Mesenchymal stem cell (in vitro differentiated cells and primary cell): ENCODE measurements around the gene AANAT.

Experiments used
- DNase-seq: peaks from one replicate; pipeline ENCODE4 v3.0.0-alpha.2; 2013
- H2AFZ ChIP-seq: one replicate; pipeline ENCODE4 v1.6.1; 2013; ENCODE audit warnings: low read depth, mild to moderate bottlenecking, control low read depth, inconsistent platforms, low read length, moderate library complexity
- H2AK5ac ChIP-seq: 2 replicates; pipeline ENCODE4 v1.6.1; 2013; ENCODE audit warnings: low read length, moderate library complexity, mild to moderate bottlenecking, inconsistent platforms; ENCODE audit not compliant: severe bottlenecking
- H2BK120ac ChIP-seq: one replicate; pipeline ENCODE4 v1.6.1; 2013; ENCODE audit warnings: low read depth, mild to moderate bottlenecking, inconsistent platforms, low read length, moderate library complexity
- H2BK12ac ChIP-seq, 2 experiments: one replicate each; pipeline ENCODE4 v1.6.1; 2013; ENCODE audit warnings: inconsistent platforms in 2 of 2, low read length in 2 of 2, mild to moderate bottlenecking in 2 of 2, moderate library complexity in 2 of 2, control low read depth in 1 of 2
- H2BK15ac ChIP-seq: one replicate; pipeline ENCODE4 v1.6.1; 2013; ENCODE audit warnings: mild to moderate bottlenecking, low read depth, inconsistent platforms; ENCODE audit not compliant: poor library complexity, severe bottlenecking
- H2BK5ac ChIP-seq: 2 replicates; pipeline ENCODE4 v1.6.1; 2013; ENCODE audit warnings: low read depth, mild to moderate bottlenecking, low read length, control low read depth, inconsistent platforms; ENCODE audit not compliant: poor library complexity, severe bottlenecking
- H3K14ac ChIP-seq, 2 experiments: one replicate each; pipeline ENCODE4 v1.6.1; 2013; ENCODE audit warnings: inconsistent platforms in 2 of 2, low read length in 2 of 2, control low read depth in 1 of 2, mild to moderate bottlenecking in 1 of 2, moderate library complexity in 1 of 2
- H3K18ac ChIP-seq, 2 experiments: one replicate each; pipeline ENCODE4 v1.6.1; 2013; ENCODE audit warnings: inconsistent platforms in 2 of 2, low read length in 2 of 2, control low read depth in 1 of 2, low read depth in 1 of 2, mild to moderate bottlenecking in 1 of 2
- H3K23ac ChIP-seq, 2 experiments: one replicate each; pipeline ENCODE4 v1.6.1; 2013; ENCODE audit warnings: inconsistent platforms in 2 of 2, low read length in 2 of 2, mild to moderate bottlenecking in 2 of 2, moderate library complexity in 2 of 2, control low read depth in 1 of 2
- H3K27ac ChIP-seq: 2 replicates; pipeline ENCODE4 v1.5.1; 2013; ENCODE audit warnings: mild to moderate bottlenecking, moderate library complexity, low read length, control low read depth, inconsistent platforms; ENCODE audit not compliant: poor library complexity, severe bottlenecking
- H3K27me3 ChIP-seq, 2 experiments: 2 replicates each; pipeline versions ENCODE4 v1.6.1 to v1.7.0; 2013; ENCODE audit warnings: low read length in 2 of 2, mild to moderate bottlenecking in 2 of 2, moderate library complexity in 2 of 2, control low read depth in 1 of 2, inconsistent platforms in 1 of 2; ENCODE audit not compliant: control insufficient read depth in 1 of 2, insufficient read depth in 1 of 2
- H3K36me3 ChIP-seq, 2 experiments: 2 replicates each; pipeline versions ENCODE4 v1.6.1 to v1.7.0; 2013; ENCODE audit warnings: low read length in 2 of 2, control low read depth in 1 of 2, inconsistent platforms in 1 of 2, low read depth in 1 of 2, mild to moderate bottlenecking in 1 of 2; ENCODE audit not compliant: insufficient read depth in 2 of 2, control insufficient read depth in 1 of 2
- H3K4ac ChIP-seq, 2 experiments: one replicate each; pipeline ENCODE4 v1.6.1; 2013; ENCODE audit warnings: inconsistent platforms in 2 of 2, low read length in 2 of 2, mild to moderate bottlenecking in 2 of 2, moderate library complexity in 2 of 2, control low read depth in 1 of 2, low read depth in 1 of 2
- H3K4me1 ChIP-seq: 2 replicates; pipeline ENCODE4 v1.6.1; 2013; ENCODE audit warnings: low read depth, low read length, control low read depth; ENCODE audit not compliant: control insufficient read depth, insufficient read depth
- H3K4me2 ChIP-seq: 2 replicates; pipeline ENCODE4 v1.6.1; 2013; ENCODE audit warnings: low read length, mild to moderate bottlenecking, inconsistent platforms; ENCODE audit not compliant: poor library complexity, severe bottlenecking
- H3K4me3 ChIP-seq, 2 experiments: 2 replicates each; pipeline versions ENCODE4 v1.5.1 to v1.7.0; 2013; ENCODE audit warnings: low read length in 2 of 2, mild to moderate bottlenecking in 2 of 2, control low read depth in 1 of 2, low read depth in 1 of 2; ENCODE audit not compliant: insufficient read depth in 1 of 2
- H3K79me1 ChIP-seq: replicated peaks from 2 replicates; pipeline ENCODE4 v1.6.1; 2013; ENCODE audit warnings: mild to moderate bottlenecking, control low read depth, low read length, inconsistent platforms; ENCODE audit not compliant: poor library complexity, severe bottlenecking
- H3K9ac ChIP-seq: 2 replicates; pipeline ENCODE4 v1.7.0; 2013; ENCODE audit warnings: mild to moderate bottlenecking, low read length, moderate library complexity
- H3K9me3 ChIP-seq: 2 replicates; pipeline ENCODE4 v1.7.0; 2013; ENCODE audit warnings: mild to moderate bottlenecking, low read length; ENCODE audit not compliant: control insufficient read depth
- H4K8ac ChIP-seq: one replicate; pipeline ENCODE4 v1.6.1; 2013; ENCODE audit warnings: inconsistent platforms, mild to moderate bottlenecking, low read length, moderate library complexity
- H4K91ac ChIP-seq: one replicate; pipeline ENCODE4 v1.6.1; 2013; ENCODE audit warnings: mild to moderate bottlenecking, low read length, inconsistent platforms
- WGBS: methylation state at CpG from one replicate; pipeline ENCODE4 v1.1.7; 2013; ENCODE audit warnings: mixed read lengths; 5-methylcytosine and 5-hydroxymethylcytosine counted together

Gene AANAT

DNA sequence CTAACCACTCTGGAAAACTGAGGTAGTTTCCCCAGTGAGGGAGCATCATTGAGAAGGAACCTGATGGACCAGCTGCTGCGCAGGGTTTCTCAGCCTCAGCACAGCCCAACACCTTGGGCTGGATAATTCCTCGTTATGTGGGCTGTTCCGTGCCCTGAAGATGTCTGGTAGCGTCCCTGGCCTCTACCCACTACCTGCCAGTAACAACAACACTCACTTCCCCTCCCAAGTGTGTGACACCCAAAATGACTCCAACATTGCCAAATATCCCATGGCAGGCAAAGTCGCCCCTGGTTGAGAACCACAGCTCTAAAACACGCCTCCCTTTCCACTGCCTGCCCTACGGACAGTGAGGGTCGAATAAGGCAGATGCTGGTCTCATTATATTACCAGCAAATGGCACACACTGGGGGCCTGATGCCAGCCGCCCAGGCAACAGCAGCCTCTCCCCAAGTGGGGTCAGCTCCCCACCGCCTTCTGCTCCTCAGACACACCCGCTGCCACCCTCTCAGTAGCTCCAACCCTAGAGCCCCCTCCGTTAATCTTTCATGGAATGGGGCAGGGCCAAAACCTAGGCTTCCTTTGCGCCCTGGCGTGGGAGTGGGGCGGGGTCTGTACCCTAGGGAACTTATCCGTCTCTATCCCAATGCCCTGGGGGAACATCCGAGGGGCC lies 32.8 kb downstream of the AANAT start:
- Histone ChIP-seq H2AK5ac (peak overlapping the region; percentile 35), H3K9ac (no peak overlapping the region), H3K36me3 (peaks cover 0 to 16% of the 10 kb centered on the region in 2 experiments), H2BK15ac (peak overlapping the region; percentile 61), H3K79me1 (peaks cover under 1% of the 10 kb centered on the region), H2AFZ (no peak overlapping the region), H3K4me2 (peak overlapping the region; percentile 91), H3K4me1 (peaks cover 56% of the 10 kb centered on the region), H3K4ac (peak overlapping the region; percentile 32 to 41), H3K23ac (no peak overlapping the region), H3K4me3 (peak overlapping the region in 1 of 2 experiments; percentile 91), H3K27ac (peak overlapping the region; percentile 91), H3K27me3 (peaks cover 0 to 37% of the 10 kb centered on the region in 2 experiments), H2BK12ac (peak overlapping the region; percentile 23 to 49), H4K8ac (no peak overlapping the region), H4K91ac (no peak overlapping the region), H3K18ac (peak overlapping the region; percentile 16 to 74), H2BK120ac (peak overlapping the region; percentile 51), H2BK5ac (no peak overlapping the region), H3K9me3 (no peaks in the 10 kb centered on the region), H3K14ac (no peak overlapping the region)
- WGBS, result 51% methylated on average over 17 of the region's 17 CpGs
- DNase-seq, result no peak

DNA sequence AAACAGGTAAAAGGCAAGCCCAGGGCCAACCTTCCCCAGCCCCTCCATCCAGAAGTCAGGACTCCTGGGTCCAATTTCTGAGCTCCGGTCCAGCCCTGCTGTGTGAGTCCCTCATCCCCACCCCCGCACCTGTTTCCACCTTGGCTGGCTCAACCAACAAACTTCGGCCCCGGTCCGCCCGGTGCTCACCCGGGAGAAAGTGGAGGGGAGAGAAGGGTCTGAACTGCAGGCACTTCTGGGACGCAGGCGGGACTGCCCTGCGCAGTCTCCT lies 33.3 kb downstream of the AANAT start:
- H4K91ac ChIP-seq, result no peak overlapping the region
- H3K27ac ChIP-seq, result peak overlapping the region; percentile 91
- H3K27me3 ChIP-seq, result peaks cover 0 to 37% of the 10 kb centered on the region in 2 experiments
- no peak for DNase-seq
- no peaks in the 10 kb centered on the region for H3K9me3 ChIP-seq
- H2BK120ac ChIP-seq, result peak overlapping the region; percentile 51
- 10% methylated on average over 7 of the region's 10 CpGs for WGBS
- peak overlapping the region; percentile 32 to 70 for H3K4ac ChIP-seq
- peak overlapping the region; percentile 31 for H2BK15ac ChIP-seq
- peaks cover 0 to 13% of the 10 kb centered on the region in 2 experiments for H3K36me3 ChIP-seq
- peak overlapping the region; percentile 70 for H3K9ac ChIP-seq
- no peak overlapping the region for H2BK5ac ChIP-seq
- H2AFZ ChIP-seq, result peak overlapping the region; percentile 32
- peaks cover 52% of the 10 kb centered on the region for H3K4me1 ChIP-seq
- peak overlapping the region; percentile 72 to 91 for H3K4me3 ChIP-seq
- peak overlapping the region; percentile 12 to 13 for H2BK12ac ChIP-seq
- H3K4me2 ChIP-seq, result peak overlapping the region; percentile 91
- no peak overlapping the region for H3K23ac ChIP-seq
- H3K14ac ChIP-seq, result peak overlapping the region in 1 of 2 experiments; percentile 58
- H4K8ac ChIP-seq, result peak overlapping the region; percentile 74
- H2AK5ac ChIP-seq, result peak overlapping the region; percentile 35
- peak overlapping the region; percentile 16 to 74 for H3K18ac ChIP-seq
- no peaks in the 10 kb centered on the region for H3K79me1 ChIP-seq

DNA sequence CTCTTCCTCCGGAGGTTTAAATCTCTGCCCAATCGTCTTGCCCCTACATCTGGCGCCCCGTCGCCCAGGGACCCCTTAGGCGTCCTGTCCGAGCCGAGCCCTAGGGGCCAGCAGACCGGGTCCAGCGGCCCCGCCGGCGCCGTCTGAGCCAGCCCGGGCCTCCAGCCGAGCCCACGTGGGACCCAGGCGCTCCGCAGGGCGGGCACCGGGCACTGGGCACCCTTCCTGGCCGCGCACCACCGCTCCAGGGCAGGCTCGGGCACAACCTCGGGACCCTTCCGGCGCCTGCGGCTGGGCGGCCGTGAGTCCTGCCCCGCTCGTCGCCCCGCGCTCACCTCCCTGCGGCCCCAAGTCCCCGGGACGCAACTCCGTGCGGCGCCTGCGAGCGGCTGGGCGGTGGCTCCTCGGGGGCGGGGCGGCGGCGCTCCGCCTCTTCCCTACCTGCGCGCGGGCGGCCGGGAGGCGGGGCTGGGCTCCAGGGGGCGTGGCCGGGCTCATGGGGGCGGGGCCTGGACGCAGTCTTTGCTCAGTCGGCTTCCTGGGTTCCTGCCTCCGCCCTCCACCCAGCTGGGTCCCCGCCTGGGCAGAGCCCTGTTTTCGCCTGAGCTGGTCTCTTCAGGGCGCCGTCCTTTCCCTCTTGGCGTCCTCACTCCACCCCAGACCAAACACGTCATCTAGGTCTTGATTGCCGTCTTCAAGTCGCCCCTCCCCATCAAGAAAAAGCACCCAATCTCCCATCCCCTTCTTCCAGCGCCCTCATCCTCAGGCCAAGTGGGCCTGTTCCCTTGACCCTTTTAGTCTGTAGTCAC lies 33.8 kb downstream of the AANAT start, which contains the start of gene RHBDF2:
Gene RHBDF2, minus strand, starts transcription at position 406 of the 809 bp plus-strand sequence. CDS start 19,899 bp downstream, outside the sequence.
- peak within 1 kb of the TSS; percentile 80 for H2AFZ ChIP-seq

More for the DNA sequence above, 33.8 kb downstream of the AANAT start, which contains the start of gene RHBDF2:
- H3K27ac ChIP-seq, result peak within 1 kb of the TSS; percentile 91
- H3K18ac ChIP-seq, result peak within 1 kb of the TSS; percentile 78 to 86
- H4K8ac ChIP-seq, result peak within 1 kb of the TSS; percentile 74
- H2BK12ac ChIP-seq, result peak within 1 kb of the TSS; percentile 12 to 75
- H3K4me2 ChIP-seq, result peak within 1 kb of the TSS; percentile 91
- peak within 1 kb of the TSS; percentile 51 for H2BK120ac ChIP-seq
- H2BK15ac ChIP-seq, result peak within 1 kb of the TSS; percentile 31
- H3K23ac ChIP-seq, result no peak within 1 kb of the TSS
- peak within 1 kb of the TSS; percentile 72 to 91 for H3K4me3 ChIP-seq
- H3K4ac ChIP-seq, result peak within 1 kb of the TSS; percentile 70 to 87
- peak within 1 kb of the TSS; percentile 70 for H3K9ac ChIP-seq
- peak within 1 kb of the TSS; percentile 37 for H2AK5ac ChIP-seq
- under 1% methylated on average over 67 of the region's 72 CpGs for WGBS
- peak; percentile 70 for DNase-seq
- peak within 1 kb of the TSS; percentile 47 for H2BK5ac ChIP-seq
- peaks cover 0 to 7% of the 10 kb centered on the region in 2 experiments for H3K36me3 ChIP-seq
- no peaks in the 10 kb centered on the region for H3K9me3 ChIP-seq
- H3K14ac ChIP-seq, result peak within 1 kb of the TSS in 1 of 2 experiments; percentile 81
- peak within 1 kb of the TSS; percentile 30 for H4K91ac ChIP-seq
- H3K79me1 ChIP-seq, result no peaks in the 10 kb centered on the region
- peaks cover 47% of the 10 kb centered on the region for H3K4me1 ChIP-seq
- H3K27me3 ChIP-seq, result peaks cover 0 to 41% of the 10 kb centered on the region in 2 experiments
